Panc1 (cell line): ENCODE data around the gene HTR3B. TPM values are rescaled to one million over a fixed set of nuclear protein-coding genes. Genes with fewer than 3 reads are reported as not detected.

ENCODE experiments used
- ATAC-seq: fragments of 200-7000 bp; cut with Tn5 transposase; 2 replicates; pipeline ENCODE4 v1.9.1; 2020; ENCODE audit warnings: mild to moderate bottlenecking, moderate library complexity
- BruUV-seq: library from RNA; stranded (reverse); fragments of 400-500 nt; replicated peaks from 2 replicates; lab custom pipeline; 2021; lab: Mats Ljungman, UMichigan
- CTCF ChIA-PET: fragments of 300-600 bp; sonication (Branson Sonifier 250); formaldehyde crosslinking; loops from one replicate; lab custom pipeline; 2022; ENCODE audit warnings: antibody characterized with exemption; lab: Charles Lee
- POLR2A ChIA-PET: fragments of 300-600 bp; sonication (Branson Sonifier 250); formaldehyde crosslinking; loops from one replicate; lab custom pipeline; 2022; ENCODE audit warnings: antibody characterized with exemption; lab: Charles Lee
- DNase-seq: peaks from one replicate; pipeline ENCODE4 v3.0.0-alpha.2; 2010; ENCODE audit warnings: low read depth, low spot score
- H3K27ac ChIP-seq: 2 replicates; pipeline ENCODE4 v1.5.1; 2011; ENCODE audit warnings: mild to moderate bottlenecking, low read length, inconsistent platforms
- H3K27me3 ChIP-seq: fragments of 200-500 bp; sonication (Bioruptor generic); 2 replicates; pipeline ENCODE4 v1.6.0; 2014; ENCODE audit warnings: low read length, inconsistent platforms; ENCODE audit not compliant: control insufficient read depth, insufficient read depth
- H3K36me3 ChIP-seq: fragments of 200-500 bp; sonication (Bioruptor generic); 2 replicates; pipeline ENCODE4 v1.5.1; 2014; ENCODE audit warnings: inconsistent platforms, mild to moderate bottlenecking, low read length, moderate library complexity; ENCODE audit not compliant: control insufficient read depth, insufficient read depth
- H3K4me1 ChIP-seq: 2 replicates; pipeline ENCODE4 v1.5.1; 2011; ENCODE audit warnings: inconsistent platforms, mild to moderate bottlenecking, low read length, moderate library complexity; ENCODE audit not compliant: control insufficient read depth, insufficient read depth
- H3K4me3 ChIP-seq, 2 experiments: 2 replicates each; pipeline ENCODE4 v1.5.1; 2011 to 2012; ENCODE audit warnings: low read depth in 2 of 2, low read length in 2 of 2, mild to moderate bottlenecking in 2 of 2, inconsistent platforms in 1 of 2, moderate library complexity in 1 of 2
- H3K9me3 ChIP-seq: fragments of 200-500 bp; sonication (Bioruptor generic); 2 replicates; pipeline ENCODE4 v1.5.1; 2014; ENCODE audit warnings: low read depth, mild to moderate bottlenecking, inconsistent platforms, low read length, moderate library complexity; ENCODE audit not compliant: control insufficient read depth, insufficient read depth
- POLR2AphosphoS5 ChIP-seq: IDR thresholded peaks from 2 replicates; pipeline ENCODE4 v1.6.1; 2012; ENCODE audit warnings: mild to moderate bottlenecking, low read depth, low read length, moderate library complexity
- SIN3A ChIP-seq: IDR thresholded peaks from 2 replicates; pipeline ENCODE4 v1.6.1; 2012; ENCODE audit warnings: low read depth, mild to moderate bottlenecking, low read length, moderate library complexity, borderline replicate concordance; ENCODE audit not compliant: insufficient read depth
- TCF7L2 ChIP-seq: IDR thresholded peaks from 2 replicates; pipeline ENCODE4 v1.6.1; 2011; ENCODE audit warnings: mild to moderate bottlenecking, low read depth, low read length, inconsistent platforms
- in situ Hi-C: cut with HindIII; loops from 2 replicates; pipeline ENCODE4 v1.10.0; 2016; ENCODE audit warnings: low sequenced_read_pairs, low pct_unique_long_range_greater_than_20kb
- intact Hi-C: fragments of 100-400 bp; cut with micrococcal nuclease; formaldehyde crosslinking; loops from one replicate; pipeline ENCODE4 v1.10.0; 2022; ENCODE audit not compliant: unreplicated experiment
- total RNA-seq: library from RNA; stranded (reverse); gene quantifications from one replicate; pipeline ENCODE4 v1.2.1, GENCODE V29; 2021; ENCODE audit not compliant: unreplicated experiment
- TF ChIP-seq, protein P1 (sequence below): fragments of 450-650 bp; IDR thresholded peaks from 2 replicates; pipeline ENCODE4 v1.5.1; 2017; ENCODE audit warnings: mild to moderate bottlenecking
- TF ChIP-seq, protein P2 (sequence below), 2 experiments: IDR thresholded peaks; 2 replicates each; pipeline ENCODE4 v1.6.1; 2011 to 2012; ENCODE audit warnings: low read depth in 2 of 2, control low read depth in 1 of 2, low read length in 1 of 2, mild to moderate bottlenecking in 1 of 2, moderate library complexity in 1 of 2; ENCODE audit not compliant: insufficient read depth in 1 of 2

The HTR3B gene
- total RNA-seq, 1 experiment from 2014 or later = not detected

DNA sequence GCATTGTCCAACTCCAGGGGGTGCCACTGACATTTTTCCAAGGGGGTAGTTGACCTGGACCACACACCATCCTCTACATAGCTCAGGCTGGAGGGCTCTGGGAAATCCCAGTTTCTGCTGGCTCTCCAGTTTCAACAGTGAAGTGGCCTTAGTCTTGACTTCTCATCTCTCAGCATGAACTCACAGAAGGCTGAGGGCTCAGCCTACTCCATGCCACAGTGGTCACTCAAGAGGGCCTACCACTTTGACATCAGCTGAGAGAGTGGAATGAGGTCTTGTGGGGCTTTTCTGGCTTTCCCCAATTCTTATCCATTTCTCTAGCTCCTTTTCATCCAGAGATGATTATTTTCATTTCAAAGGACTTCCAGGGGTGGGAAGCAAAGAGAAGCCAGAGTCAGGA, 77.7 kb downstream of the HTR3B start:
- Histone ChIP-seq H3K27ac (no peak overlapping the region), H3K36me3 (no peaks in the 10 kb centered on the region), H3K27me3 (peaks cover 15% of the 10 kb centered on the region), H3K4me3 (no peak overlapping the region), H3K9me3 (no peaks in the 10 kb centered on the region), H3K4me1 (no peaks in the 10 kb centered on the region)
- in situ Hi-C loops (no loop called here), intact Hi-C loops (no loop called here)
- ATAC-seq (no peak), DNase-seq (no peak)
- TF ChIP-seq TCF7L2 (no peak), POLR2AphosphoS5 (no peak), SIN3A (no peak)
- TF ChIP-seq, protein P1, sequence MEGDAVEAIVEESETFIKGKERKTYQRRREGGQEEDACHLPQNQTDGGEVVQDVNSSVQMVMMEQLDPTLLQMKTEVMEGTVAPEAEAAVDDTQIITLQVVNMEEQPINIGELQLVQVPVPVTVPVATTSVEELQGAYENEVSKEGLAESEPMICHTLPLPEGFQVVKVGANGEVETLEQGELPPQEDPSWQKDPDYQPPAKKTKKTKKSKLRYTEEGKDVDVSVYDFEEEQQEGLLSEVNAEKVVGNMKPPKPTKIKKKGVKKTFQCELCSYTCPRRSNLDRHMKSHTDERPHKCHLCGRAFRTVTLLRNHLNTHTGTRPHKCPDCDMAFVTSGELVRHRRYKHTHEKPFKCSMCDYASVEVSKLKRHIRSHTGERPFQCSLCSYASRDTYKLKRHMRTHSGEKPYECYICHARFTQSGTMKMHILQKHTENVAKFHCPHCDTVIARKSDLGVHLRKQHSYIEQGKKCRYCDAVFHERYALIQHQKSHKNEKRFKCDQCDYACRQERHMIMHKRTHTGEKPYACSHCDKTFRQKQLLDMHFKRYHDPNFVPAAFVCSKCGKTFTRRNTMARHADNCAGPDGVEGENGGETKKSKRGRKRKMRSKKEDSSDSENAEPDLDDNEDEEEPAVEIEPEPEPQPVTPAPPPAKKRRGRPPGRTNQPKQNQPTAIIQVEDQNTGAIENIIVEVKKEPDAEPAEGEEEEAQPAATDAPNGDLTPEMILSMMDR = no peak
- TF ChIP-seq, protein P2, sequence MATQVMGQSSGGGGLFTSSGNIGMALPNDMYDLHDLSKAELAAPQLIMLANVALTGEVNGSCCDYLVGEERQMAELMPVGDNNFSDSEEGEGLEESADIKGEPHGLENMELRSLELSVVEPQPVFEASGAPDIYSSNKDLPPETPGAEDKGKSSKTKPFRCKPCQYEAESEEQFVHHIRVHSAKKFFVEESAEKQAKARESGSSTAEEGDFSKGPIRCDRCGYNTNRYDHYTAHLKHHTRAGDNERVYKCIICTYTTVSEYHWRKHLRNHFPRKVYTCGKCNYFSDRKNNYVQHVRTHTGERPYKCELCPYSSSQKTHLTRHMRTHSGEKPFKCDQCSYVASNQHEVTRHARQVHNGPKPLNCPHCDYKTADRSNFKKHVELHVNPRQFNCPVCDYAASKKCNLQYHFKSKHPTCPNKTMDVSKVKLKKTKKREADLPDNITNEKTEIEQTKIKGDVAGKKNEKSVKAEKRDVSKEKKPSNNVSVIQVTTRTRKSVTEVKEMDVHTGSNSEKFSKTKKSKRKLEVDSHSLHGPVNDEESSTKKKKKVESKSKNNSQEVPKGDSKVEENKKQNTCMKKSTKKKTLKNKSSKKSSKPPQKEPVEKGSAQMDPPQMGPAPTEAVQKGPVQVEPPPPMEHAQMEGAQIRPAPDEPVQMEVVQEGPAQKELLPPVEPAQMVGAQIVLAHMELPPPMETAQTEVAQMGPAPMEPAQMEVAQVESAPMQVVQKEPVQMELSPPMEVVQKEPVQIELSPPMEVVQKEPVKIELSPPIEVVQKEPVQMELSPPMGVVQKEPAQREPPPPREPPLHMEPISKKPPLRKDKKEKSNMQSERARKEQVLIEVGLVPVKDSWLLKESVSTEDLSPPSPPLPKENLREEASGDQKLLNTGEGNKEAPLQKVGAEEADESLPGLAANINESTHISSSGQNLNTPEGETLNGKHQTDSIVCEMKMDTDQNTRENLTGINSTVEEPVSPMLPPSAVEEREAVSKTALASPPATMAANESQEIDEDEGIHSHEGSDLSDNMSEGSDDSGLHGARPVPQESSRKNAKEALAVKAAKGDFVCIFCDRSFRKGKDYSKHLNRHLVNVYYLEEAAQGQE (IDR thresholded peaks at IDR 0.05; ENCODE audit: insufficient read depth in 1 of 2, low read depth in 2 of 2, low read length in 1 of 2) = no peak
- ChIA-PET POLR2A (no interaction called here), CTCF (interaction anchor here (0.5 to 0.6 kb wide), 2 partner anchors 57 to 58 kb away, joined by 3 read pairs; no protein-coding TSS in a partner anchor)
- no TSS peak for BruUV-seq

DNA sequence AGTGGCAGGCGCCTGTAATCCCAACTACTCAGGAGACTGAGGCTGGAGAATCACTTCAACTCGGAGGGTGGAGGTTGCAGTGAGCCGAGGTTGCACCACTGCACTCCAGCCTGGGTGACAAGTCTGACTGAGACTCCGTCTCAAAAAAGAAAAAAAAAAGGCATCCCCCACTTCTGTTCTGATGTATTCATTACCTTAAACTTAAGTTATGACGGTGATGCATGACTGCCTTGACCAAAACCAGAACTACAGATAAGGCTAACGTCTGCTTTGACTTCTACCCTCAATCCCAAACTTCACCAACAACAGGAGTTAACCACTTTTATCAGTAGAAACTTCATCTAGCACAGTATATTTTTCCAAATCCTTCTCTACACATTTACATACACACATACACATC, 80.2 kb downstream of the HTR3B start:
- TF ChIP-seq, protein P2 (IDR thresholded peaks at IDR 0.05; ENCODE audit: insufficient read depth in 1 of 2, low read depth in 2 of 2, low read length in 1 of 2) = no peak
- intact Hi-C loops = no loop called here
- Histone ChIP-seq H3K36me3 (no peaks in the 10 kb centered on the region), H3K27me3 (peaks cover 12% of the 10 kb centered on the region), H3K9me3 (no peaks in the 10 kb centered on the region), H3K27ac (no peak overlapping the region), H3K4me1 (no peaks in the 10 kb centered on the region), H3K4me3 (no peak overlapping the region)
- in situ Hi-C loops = no loop called here
- ATAC-seq (no peak), DNase-seq (no peak)
- CTCF ChIA-PET = interaction anchor here (1.2 kb wide), 1 partner anchor 10 kb away, joined by 3 read pairs; no protein-coding TSS in a partner anchor
- POLR2A ChIA-PET = no interaction called here
- no TSS peak for BruUV-seq
